Measurements from ENCODE around the gene ARID1B. TPM values are rescaled to one million over a fixed set of nuclear protein-coding genes. Genes with fewer than 3 reads are reported as not detected.

The ARID1B gene
- total RNA-seq, 1 experiment from 2014 or later, result 63.9 TPM

GRCh38 chr6:156890627-156891314 is 113.6 kb downstream of the ARID1B start:
- DNase-seq (ENCODE audit: unreplicated experiment), result no peak
- no peak for TF ChIP-seq CTCF (IDR thresholded peaks at IDR 0.05; ENCODE audit: unreplicated experiment)
- ChIA-PET POLR2A (interaction anchor here (0.6 to 1.1 kb wide), 4 partner anchors 11 to 294 kb away, joined by 3 read pairs; no protein-coding TSS in a partner anchor), CTCF (no interaction called here)
- Mint-ChIP-seq H3K27me3 (ENCODE audit: insufficient read depth, unreplicated experiment) (no peaks in the 10 kb centered on the region), H3K9me3 (ENCODE audit: unreplicated experiment) (no peaks in the 10 kb centered on the region), H3K4me1 (ENCODE audit: insufficient read depth, unreplicated experiment) (peaks cover 18% of the 10 kb centered on the region), H3K4me3 (ENCODE audit: unreplicated experiment) (no peak overlapping the region), H3K27ac (ENCODE audit: low read depth, unreplicated experiment) (no peak overlapping the region), H3K36me3 (ENCODE audit: insufficient read depth, unreplicated experiment) (no peaks in the 10 kb centered on the region)
- no TSS peak for BruUV-seq (replicated peaks)
- intact Hi-C loops (cut with micrococcal nuclease), result no loop called here

GRCh38 chr6:156897907-156898531 is 120.8 kb downstream of the ARID1B start:
- peaks cover 4% of the 10 kb centered on the region for H3K36me3 Mint-ChIP-seq (ENCODE audit: insufficient read depth, unreplicated experiment)
- DNase-seq (ENCODE audit: unreplicated experiment), result no peak
- H3K4me1 Mint-ChIP-seq (ENCODE audit: insufficient read depth, unreplicated experiment), result no peaks in the 10 kb centered on the region
- no TSS peak for BruUV-seq (replicated peaks)
- no peak overlapping the region for H3K4me3 Mint-ChIP-seq (ENCODE audit: unreplicated experiment)
- ChIA-PET CTCF (interaction anchor here (0.6 to 0.8 kb wide), 2 partner anchors 13 to 1571 kb away, joined by 3 read pairs; no protein-coding TSS in a partner anchor), POLR2A (interaction anchor here (0.6 to 1.4 kb wide), 2 partner anchors 12 to 21 kb away, joined by 3 to 4 read pairs; no protein-coding TSS in a partner anchor)
- H3K27ac Mint-ChIP-seq (ENCODE audit: low read depth, unreplicated experiment), result no peak overlapping the region
- intact Hi-C loops (cut with micrococcal nuclease), result no loop called here
- no peaks in the 10 kb centered on the region for H3K27me3 Mint-ChIP-seq (ENCODE audit: insufficient read depth, unreplicated experiment)
- TF ChIP-seq CTCF (IDR thresholded peaks at IDR 0.05; ENCODE audit: unreplicated experiment), result no peak
- no peaks in the 10 kb centered on the region for H3K9me3 Mint-ChIP-seq (ENCODE audit: unreplicated experiment)

- BruUV-seq (replicated peaks), result no TSS peak
- H3K4me1 Mint-ChIP-seq (ENCODE audit: insufficient read depth, unreplicated experiment), result no peaks in the 10 kb centered on the region
- H3K27me3 Mint-ChIP-seq (ENCODE audit: insufficient read depth, unreplicated experiment), result no peaks in the 10 kb centered on the region
- no peaks in the 10 kb centered on the region for H3K9me3 Mint-ChIP-seq (ENCODE audit: unreplicated experiment)
- H3K36me3 Mint-ChIP-seq (ENCODE audit: insufficient read depth, unreplicated experiment), result peaks cover 4% of the 10 kb centered on the region
- CTCF ChIA-PET, result no interaction called here
- intact Hi-C loops (cut with micrococcal nuclease), result no loop called here
- H3K4me3 Mint-ChIP-seq (ENCODE audit: unreplicated experiment), result no peak overlapping the region
- POLR2A ChIA-PET, result interaction anchor here (1.2 kb wide), 1 partner anchor 119 kb away, joined by 3 read pairs; no protein-coding TSS in a partner anchor
- DNase-seq (ENCODE audit: unreplicated experiment), result no peak
- no peak for TF ChIP-seq CTCF (IDR thresholded peaks at IDR 0.05; ENCODE audit: unreplicated experiment)
- H3K27ac Mint-ChIP-seq (ENCODE audit: low read depth, unreplicated experiment), result no peak overlapping the region
Measured at GRCh38 chr6:156899071-156899470, 121.9 kb downstream of the ARID1B start.

- Mint-ChIP-seq H3K36me3 (ENCODE audit: insufficient read depth, unreplicated experiment) (peaks cover 4% of the 10 kb centered on the region), H3K9me3 (ENCODE audit: unreplicated experiment) (no peaks in the 10 kb centered on the region), H3K27me3 (ENCODE audit: insufficient read depth, unreplicated experiment) (no peaks in the 10 kb centered on the region), H3K4me3 (ENCODE audit: unreplicated experiment) (no peak overlapping the region), H3K4me1 (ENCODE audit: insufficient read depth, unreplicated experiment) (no peaks in the 10 kb centered on the region), H3K27ac (ENCODE audit: low read depth, unreplicated experiment) (no peak overlapping the region)
- ChIA-PET POLR2A (interaction anchor here (1.2 kb wide), 1 partner anchor 120 kb away, joined by 3 read pairs; no protein-coding TSS in a partner anchor), CTCF (no interaction called here)
- intact Hi-C loops (cut with micrococcal nuclease), result no loop called here
- no peak for DNase-seq (ENCODE audit: unreplicated experiment)
- no peak for TF ChIP-seq CTCF (IDR thresholded peaks at IDR 0.05; ENCODE audit: unreplicated experiment)
- no TSS peak for BruUV-seq (replicated peaks)
Measured at GRCh38 chr6:156899532-156900135, 122.5 kb downstream of the ARID1B start.

Data from MCF 10A (cell line).